Left lung (tissue), 10 donors: ENCODE measurements around the gene PLD1. TPM values are rescaled to one million over a fixed set of nuclear protein-coding genes. Genes with fewer than 3 reads are reported as not detected.

Experiments used
- ATAC-seq: fragments of 200-7000 bp; cut with Tn5 transposase; one replicate; pipeline ENCODE4 v1.9.1; 2020; ENCODE audit warnings: moderate library complexity
- DNase-seq, 4 donors: peaks; one replicate each; pipeline ENCODE4 v3.0.0-alpha.2; 2013 to 2020
- H3K27ac ChIP-seq, 2 donors: fragments of 200-600 bp; sonication (generic) in 1 of 2; one replicate each; pipeline versions ENCODE4 v1.5.0 to v1.8.0; 2020 to 2021
- H3K27me3 ChIP-seq, 2 donors: fragments of 200-600 bp; sonication (generic) in 1 of 2; one replicate each; pipeline versions ENCODE4 v1.5.0 to v1.8.0; 2020 to 2021
- H3K36me3 ChIP-seq, 2 donors: fragments of 200-600 bp; sonication (generic) in 1 of 2; one replicate each; pipeline versions ENCODE4 v1.5.0 to v1.8.0; 2020 to 2021
- H3K4me1 ChIP-seq, 2 donors: fragments of 200-600 bp; one replicate each; pipeline ENCODE4 v1.8.0; 2021
- H3K4me3 ChIP-seq, 2 donors: fragments of 200-600 bp; sonication (generic) in 1 of 2; one replicate each; pipeline versions ENCODE4 v1.5.0 to v1.8.0; 2020 to 2021; ENCODE audit warnings: mild to moderate bottlenecking in 1 of 2
- H3K9me3 ChIP-seq, 2 donors: fragments of 200-600 bp; sonication (generic) in 1 of 2; one replicate each; pipeline versions ENCODE4 v1.5.0 to v1.8.0; 2020 to 2021
- intact Hi-C, 2 donors: fragments of 100-400 bp; cut with DNase I; formaldehyde crosslinking; loops; one replicate each; pipeline versions ENCODE4 v1.11.2 to v1.14.2; 2022
- polyA plus RNA-seq, 6 donors: library from polyadenylated mRNA; unstranded; fragments of 120-200 nt; gene quantifications; one replicate each; pipeline ENCODE4 v1.2.1, GENCODE V29; 2013; ENCODE audit not compliant: insufficient read length in 6 of 6
- total RNA-seq, 2 donors: library from RNA; stranded (reverse); fragmentation: NEBNext Ultra II Directional; extraction: Animal tissue kit (Norgen Biotek cat#: 25700); gene quantifications; one replicate each; pipeline ENCODE4 v1.2.1, GENCODE V29; 2021
- TF ChIP-seq, protein P1 (sequence below), 2 donors: fragments of 200-600 bp; sonication (generic) in 1 of 2; IDR thresholded peaks; one replicate each; pipeline versions ENCODE4 v1.5.0 to v1.8.0; 2021; ENCODE audit warnings: antibody characterized with exemption in 2 of 2
- donor health status: DM: no; HTN: yes; CAD: no.
- donor health status: DM: no; HTN: no; CAD: no.

The PLD1 gene
- total and polyA plus RNA-seq, 8 donors = 2.9 to 18.7 (median 5.8) TPM

DNA sequence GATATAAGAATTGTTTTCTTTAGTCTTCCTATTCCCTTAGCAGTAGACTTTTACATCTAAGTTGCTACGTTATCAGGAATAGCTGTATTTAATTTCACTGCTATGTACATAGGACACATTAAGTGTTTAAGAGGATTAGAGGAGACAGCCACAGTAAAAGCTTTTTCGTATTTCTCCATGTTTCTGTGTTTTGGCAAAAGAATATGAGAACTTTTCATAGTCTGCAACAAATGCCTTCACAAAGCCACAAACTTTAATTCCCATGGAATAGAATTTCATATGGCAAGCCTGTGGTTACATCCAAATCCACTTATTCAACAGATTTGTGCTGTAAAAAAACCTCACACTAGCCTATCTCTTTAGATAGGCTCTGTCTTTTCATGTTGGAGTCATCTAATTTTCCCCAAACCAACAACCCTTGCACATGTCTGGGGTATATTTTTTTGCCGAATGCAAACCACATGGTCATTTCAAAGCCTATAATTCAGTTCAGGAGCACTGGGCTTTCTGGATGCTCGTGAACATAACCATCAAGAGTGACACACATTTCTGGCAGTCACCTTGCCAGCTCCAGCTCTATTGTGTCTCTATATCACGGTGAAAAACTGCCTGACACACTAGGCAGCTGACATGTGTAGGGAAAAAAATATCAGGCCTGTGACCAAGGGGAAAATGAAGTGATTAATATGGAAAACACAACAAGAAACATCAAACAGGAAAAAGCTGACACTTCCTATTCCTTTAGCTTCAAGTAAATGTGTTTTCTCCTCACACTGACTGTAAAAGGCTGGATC is 19.2 kb downstream of the PLD1 start:
- intact Hi-C loops = no loop called here
- Histone ChIP-seq H3K4me3 (no peak overlapping the region), H3K27me3 (no peaks in the 10 kb centered on the region), H3K4me1 (peaks cover 0 to 35% of the 10 kb centered on the region in 2 donors), H3K36me3 (no peaks in the 10 kb centered on the region), H3K27ac (peak overlapping the region; percentile 5 to 72), H3K9me3 (no peaks in the 10 kb centered on the region)
- DNase-seq = no peak
- ATAC-seq = peak; percentile 34
- TF ChIP-seq, protein P1, sequence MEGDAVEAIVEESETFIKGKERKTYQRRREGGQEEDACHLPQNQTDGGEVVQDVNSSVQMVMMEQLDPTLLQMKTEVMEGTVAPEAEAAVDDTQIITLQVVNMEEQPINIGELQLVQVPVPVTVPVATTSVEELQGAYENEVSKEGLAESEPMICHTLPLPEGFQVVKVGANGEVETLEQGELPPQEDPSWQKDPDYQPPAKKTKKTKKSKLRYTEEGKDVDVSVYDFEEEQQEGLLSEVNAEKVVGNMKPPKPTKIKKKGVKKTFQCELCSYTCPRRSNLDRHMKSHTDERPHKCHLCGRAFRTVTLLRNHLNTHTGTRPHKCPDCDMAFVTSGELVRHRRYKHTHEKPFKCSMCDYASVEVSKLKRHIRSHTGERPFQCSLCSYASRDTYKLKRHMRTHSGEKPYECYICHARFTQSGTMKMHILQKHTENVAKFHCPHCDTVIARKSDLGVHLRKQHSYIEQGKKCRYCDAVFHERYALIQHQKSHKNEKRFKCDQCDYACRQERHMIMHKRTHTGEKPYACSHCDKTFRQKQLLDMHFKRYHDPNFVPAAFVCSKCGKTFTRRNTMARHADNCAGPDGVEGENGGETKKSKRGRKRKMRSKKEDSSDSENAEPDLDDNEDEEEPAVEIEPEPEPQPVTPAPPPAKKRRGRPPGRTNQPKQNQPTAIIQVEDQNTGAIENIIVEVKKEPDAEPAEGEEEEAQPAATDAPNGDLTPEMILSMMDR (IDR thresholded peaks at IDR 0.05) = no peak

DNA sequence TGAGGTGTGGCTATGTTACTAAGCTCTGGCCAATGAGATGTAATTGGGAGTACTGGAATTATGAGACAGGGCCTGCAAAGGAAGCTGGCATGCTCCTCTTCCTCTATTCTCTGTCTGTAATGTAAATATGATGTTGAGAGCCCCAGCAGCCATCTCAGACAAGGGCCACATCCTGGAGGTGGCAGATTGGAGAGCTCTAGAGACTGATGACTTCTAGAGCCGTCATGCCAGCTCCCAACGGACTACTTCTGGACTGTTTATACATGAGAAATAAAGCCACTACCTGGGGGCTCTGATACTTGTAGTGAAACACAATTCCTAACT is 19.7 kb downstream of the PLD1 start:
- no peak for ATAC-seq
- Histone ChIP-seq H3K4me1 (peaks cover 0 to 35% of the 10 kb centered on the region in 2 donors), H3K27ac (peak overlapping the region in 1 of 2 donors; percentile 72), H3K27me3 (no peaks in the 10 kb centered on the region), H3K9me3 (no peaks in the 10 kb centered on the region), H3K36me3 (no peaks in the 10 kb centered on the region), H3K4me3 (no peak overlapping the region)
- no peak for DNase-seq
- intact Hi-C loops = no loop called here
- TF ChIP-seq, protein P1 (IDR thresholded peaks at IDR 0.05) = no peak

DNA sequence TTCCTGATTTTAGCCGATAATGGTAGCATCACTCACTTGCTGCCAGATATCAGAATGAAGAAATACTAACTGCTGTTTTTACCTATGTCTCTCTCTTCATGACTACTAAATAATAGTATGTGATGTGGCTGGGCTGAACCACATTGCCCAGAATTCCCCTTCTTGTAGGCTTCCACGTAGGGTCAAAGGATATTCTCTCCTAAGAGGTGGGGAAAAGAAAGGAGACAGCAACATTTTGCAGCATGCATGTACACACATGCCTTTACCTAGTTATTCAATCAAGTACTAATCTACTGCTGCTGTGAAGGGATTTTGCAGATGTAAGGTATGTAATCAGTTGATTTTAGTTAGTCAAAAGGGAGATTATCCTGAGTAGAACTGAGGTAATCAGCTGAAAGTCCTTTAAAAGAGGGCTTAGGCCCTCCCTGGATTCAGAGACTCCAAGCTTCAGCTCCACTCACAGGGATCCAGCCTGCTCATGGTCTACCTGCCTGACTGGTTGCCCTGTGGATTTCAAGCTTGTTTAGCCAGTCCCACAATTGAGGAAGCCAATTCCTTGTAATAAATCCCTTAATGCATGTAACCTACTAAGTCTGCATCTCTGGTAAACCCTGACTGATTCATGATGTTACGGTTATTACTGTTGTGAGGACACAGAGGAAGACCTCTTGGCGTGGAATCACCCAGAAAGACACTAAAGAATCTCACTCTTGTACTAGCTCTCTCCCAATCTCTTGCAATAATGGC is 20.4 kb downstream of the PLD1 start:
- DNase-seq (no peak), ATAC-seq (no peak)
- Histone ChIP-seq H3K4me1 (peaks cover 0 to 35% of the 10 kb centered on the region in 2 donors), H3K9me3 (no peaks in the 10 kb centered on the region), H3K27ac (no peak overlapping the region), H3K36me3 (no peaks in the 10 kb centered on the region), H3K4me3 (no peak overlapping the region), H3K27me3 (no peaks in the 10 kb centered on the region)
- TF ChIP-seq, protein P1 (IDR thresholded peaks at IDR 0.05) = no peak
- intact Hi-C loops = no loop called here

DNA sequence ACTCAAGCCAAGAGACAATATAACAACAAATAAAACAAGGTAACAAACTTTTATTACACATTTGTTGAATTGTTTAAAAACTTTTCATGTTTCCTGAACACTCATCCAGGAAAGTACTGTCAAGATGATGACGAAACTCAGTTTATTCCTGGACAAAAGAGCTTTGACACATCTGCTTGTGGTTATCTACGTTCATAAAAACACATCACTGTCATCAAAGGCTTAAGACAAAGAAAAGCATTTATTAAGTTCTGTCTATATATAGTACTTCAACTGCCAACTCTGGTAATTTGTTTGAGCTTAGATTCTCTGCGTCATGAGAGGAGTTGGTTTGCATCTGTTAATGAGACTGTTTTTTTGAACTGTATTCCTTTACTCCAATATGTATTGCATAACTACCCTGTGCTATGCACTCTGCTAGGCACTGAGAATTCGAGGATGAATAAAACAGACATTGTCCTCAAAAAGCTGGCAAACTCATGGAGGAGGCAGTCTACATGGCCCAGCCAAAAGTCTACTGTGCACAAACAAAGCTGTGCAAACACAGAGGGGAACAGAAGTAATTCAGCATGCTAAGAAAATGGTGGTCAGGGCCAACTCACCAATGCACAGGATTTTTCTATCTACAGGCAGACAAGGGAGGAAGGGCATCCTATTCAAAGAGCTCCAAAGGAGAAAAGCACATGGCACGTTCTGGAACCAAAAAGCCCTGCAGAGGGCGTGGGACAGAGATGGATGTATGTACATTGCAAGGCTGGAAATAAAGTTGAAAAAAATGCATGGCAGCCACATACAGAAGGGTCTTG is 21.5 kb downstream of the PLD1 start:
- Histone ChIP-seq H3K4me1 (peaks cover 0 to 40% of the 10 kb centered on the region in 2 donors), H3K36me3 (no peaks in the 10 kb centered on the region), H3K27ac (no peak overlapping the region), H3K9me3 (no peaks in the 10 kb centered on the region), H3K4me3 (no peak overlapping the region), H3K27me3 (no peaks in the 10 kb centered on the region)
- ATAC-seq (no peak), DNase-seq (no peak)
- intact Hi-C loops = no loop called here
- TF ChIP-seq, protein P1 (IDR thresholded peaks at IDR 0.05) = no peak

GRCh38 chr3:171786997-171787396 is 23.3 kb downstream of the PLD1 start:
- Histone ChIP-seq H3K9me3 (no peaks in the 10 kb centered on the region), H3K4me3 (no peak overlapping the region), H3K36me3 (no peaks in the 10 kb centered on the region), H3K27ac (no peak overlapping the region), H3K4me1 (peaks cover 0 to 37% of the 10 kb centered on the region in 2 donors), H3K27me3 (no peaks in the 10 kb centered on the region)
- DNase-seq (no peak), ATAC-seq (no peak)
- TF ChIP-seq, protein P1 (IDR thresholded peaks at IDR 0.05) = no peak
- intact Hi-C loops = no loop called here
